Osteoblast (primary cell): ENCODE data around the gene NMD3. TPM values are rescaled to one million over a fixed set of nuclear protein-coding genes. Genes with fewer than 3 reads are reported as not detected.

Experiments
- DNase-seq: peaks from one replicate; pipeline ENCODE4 v3.0.0; 2011; ENCODE audit warnings: low spot score, mixed read lengths; ENCODE audit not compliant: insufficient read length; ENCODE audit errors: missing footprints
- H2AFZ ChIP-seq: 2 replicates; pipeline ENCODE4 v1.6.0; 2011; ENCODE audit warnings: mild to moderate bottlenecking, low read length
- H3K27ac ChIP-seq: 2 replicates; pipeline ENCODE4 v1.5.1; 2011; ENCODE audit warnings: mild to moderate bottlenecking, low read depth, low read length, moderate library complexity
- H3K27me3 ChIP-seq: 2 replicates; pipeline ENCODE4 v1.6.0; 2012; ENCODE audit warnings: mild to moderate bottlenecking, control low read depth, inconsistent platforms, low read length, moderate library complexity; ENCODE audit not compliant: insufficient read depth
- H3K36me3 ChIP-seq: 2 replicates; pipeline ENCODE4 v1.5.1; 2011; ENCODE audit warnings: mild to moderate bottlenecking, low read length, control low read depth, moderate library complexity; ENCODE audit not compliant: insufficient read depth
- H3K4me1 ChIP-seq: 2 replicates; pipeline ENCODE4 v1.5.1; 2011; ENCODE audit warnings: mild to moderate bottlenecking, low read length, control low read depth, moderate library complexity; ENCODE audit not compliant: insufficient read depth
- H3K4me2 ChIP-seq: 2 replicates; pipeline ENCODE4 v1.6.0; 2011; ENCODE audit warnings: mild to moderate bottlenecking, low read length; ENCODE audit not compliant: insufficient read depth
- H3K4me3 ChIP-seq: fragments of 200-600 bp; sonication (generic); 3 replicates; pipeline ENCODE4 v1.5.1; 2012; ENCODE audit warnings: mild to moderate bottlenecking, low read length, inconsistent platforms; ENCODE audit not compliant: insufficient read depth
- H3K79me2 ChIP-seq: 2 replicates; pipeline ENCODE4 v1.6.0; 2012; ENCODE audit warnings: mild to moderate bottlenecking, low read length, control low read depth, inconsistent platforms; ENCODE audit not compliant: insufficient read depth
- H3K9me3 ChIP-seq: 2 replicates; pipeline ENCODE4 v1.5.1; 2011; ENCODE audit warnings: low read depth, low read length, control low read depth
- H4K20me1 ChIP-seq: 2 replicates; pipeline ENCODE4 v1.6.0; 2012; ENCODE audit warnings: mild to moderate bottlenecking, low read length, control low read depth; ENCODE audit not compliant: insufficient read depth
- total RNA-seq: library from RNA; depleted of rRNA; stranded (reverse); fragments of >200 nt; gene quantifications from 2 replicates; pipeline ENCODE4 v1.2.3, GENCODE V29; 2012
- TF ChIP-seq, protein P1 (sequence below): IDR thresholded peaks from 2 replicates; pipeline ENCODE4 v1.5.1; 2011; ENCODE audit warnings: mild to moderate bottlenecking, low read depth, low read length, moderate library complexity; ENCODE audit errors: extremely low read depth

The NMD3 gene
- 94.6 and 118 TPM in 2 replicates for total RNA-seq

DNA sequence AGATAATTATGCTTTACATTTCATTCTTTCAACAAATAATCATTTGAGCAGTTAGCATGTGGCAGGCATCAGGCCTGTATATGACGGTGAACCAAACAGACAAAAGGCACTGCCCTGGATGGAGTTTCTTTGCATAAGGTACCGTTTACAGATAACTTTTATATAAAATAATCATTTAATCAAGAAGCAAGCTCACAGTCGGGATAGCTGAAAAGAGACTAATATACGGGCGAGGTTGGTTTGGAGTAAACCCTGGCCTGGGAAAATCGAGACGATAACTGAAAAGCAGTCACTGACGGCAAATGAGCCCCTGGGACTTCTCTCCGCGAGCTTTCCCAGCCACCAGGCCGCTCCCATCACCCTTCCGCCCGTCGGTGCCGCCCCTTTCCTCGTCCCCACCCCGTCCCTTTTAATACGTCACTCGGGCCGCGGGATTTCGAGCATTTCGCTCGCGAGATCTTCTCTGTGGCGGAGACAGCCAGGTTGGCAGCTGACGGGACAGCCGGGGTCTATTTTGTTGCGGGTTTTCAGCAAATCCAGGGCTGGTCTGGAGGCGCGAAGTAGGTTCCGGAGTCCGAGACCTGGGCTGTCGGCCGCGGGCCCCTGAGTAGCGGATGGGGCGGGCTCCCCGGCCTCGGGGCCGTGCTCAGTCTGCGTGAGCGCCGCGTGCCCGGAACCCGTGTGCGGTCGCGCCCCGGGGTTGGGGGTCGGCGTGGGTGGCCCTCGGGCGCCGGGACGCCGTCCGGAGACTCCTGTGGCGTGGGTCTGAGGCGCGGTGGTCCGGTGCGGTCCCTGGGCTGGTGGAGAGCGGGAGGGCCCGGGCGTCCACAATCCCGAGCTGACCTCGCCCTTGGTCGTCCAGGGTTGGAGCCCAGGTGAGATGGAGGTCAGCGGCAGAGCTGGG lies at the start of gene NMD3:
Gene NMD3, plus strand, starts transcription at position 462 of the 904 bp plus-strand sequence. CDS start 703 bp downstream, outside the sequence.
- Histone ChIP-seq H3K36me3 (peaks cover 10% of the 10 kb centered on the region), H3K27ac (peak within 1 kb of the TSS; percentile 90), H3K4me2 (peak within 1 kb of the TSS; percentile 84), H3K4me3 (peak within 1 kb of the TSS; percentile 86), H3K79me2 (peaks cover 49% of the 10 kb centered on the region), H3K27me3 (no peaks in the 10 kb centered on the region), H2AFZ (peak within 1 kb of the TSS; percentile 75), H3K4me1 (peaks cover 22% of the 10 kb centered on the region), H4K20me1 (peaks cover 22% of the 10 kb centered on the region), H3K9me3 (no peaks in the 10 kb centered on the region)
- DNase-seq: peak; percentile 97
- TF ChIP-seq, protein P1, sequence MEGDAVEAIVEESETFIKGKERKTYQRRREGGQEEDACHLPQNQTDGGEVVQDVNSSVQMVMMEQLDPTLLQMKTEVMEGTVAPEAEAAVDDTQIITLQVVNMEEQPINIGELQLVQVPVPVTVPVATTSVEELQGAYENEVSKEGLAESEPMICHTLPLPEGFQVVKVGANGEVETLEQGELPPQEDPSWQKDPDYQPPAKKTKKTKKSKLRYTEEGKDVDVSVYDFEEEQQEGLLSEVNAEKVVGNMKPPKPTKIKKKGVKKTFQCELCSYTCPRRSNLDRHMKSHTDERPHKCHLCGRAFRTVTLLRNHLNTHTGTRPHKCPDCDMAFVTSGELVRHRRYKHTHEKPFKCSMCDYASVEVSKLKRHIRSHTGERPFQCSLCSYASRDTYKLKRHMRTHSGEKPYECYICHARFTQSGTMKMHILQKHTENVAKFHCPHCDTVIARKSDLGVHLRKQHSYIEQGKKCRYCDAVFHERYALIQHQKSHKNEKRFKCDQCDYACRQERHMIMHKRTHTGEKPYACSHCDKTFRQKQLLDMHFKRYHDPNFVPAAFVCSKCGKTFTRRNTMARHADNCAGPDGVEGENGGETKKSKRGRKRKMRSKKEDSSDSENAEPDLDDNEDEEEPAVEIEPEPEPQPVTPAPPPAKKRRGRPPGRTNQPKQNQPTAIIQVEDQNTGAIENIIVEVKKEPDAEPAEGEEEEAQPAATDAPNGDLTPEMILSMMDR: no peak

DNA sequence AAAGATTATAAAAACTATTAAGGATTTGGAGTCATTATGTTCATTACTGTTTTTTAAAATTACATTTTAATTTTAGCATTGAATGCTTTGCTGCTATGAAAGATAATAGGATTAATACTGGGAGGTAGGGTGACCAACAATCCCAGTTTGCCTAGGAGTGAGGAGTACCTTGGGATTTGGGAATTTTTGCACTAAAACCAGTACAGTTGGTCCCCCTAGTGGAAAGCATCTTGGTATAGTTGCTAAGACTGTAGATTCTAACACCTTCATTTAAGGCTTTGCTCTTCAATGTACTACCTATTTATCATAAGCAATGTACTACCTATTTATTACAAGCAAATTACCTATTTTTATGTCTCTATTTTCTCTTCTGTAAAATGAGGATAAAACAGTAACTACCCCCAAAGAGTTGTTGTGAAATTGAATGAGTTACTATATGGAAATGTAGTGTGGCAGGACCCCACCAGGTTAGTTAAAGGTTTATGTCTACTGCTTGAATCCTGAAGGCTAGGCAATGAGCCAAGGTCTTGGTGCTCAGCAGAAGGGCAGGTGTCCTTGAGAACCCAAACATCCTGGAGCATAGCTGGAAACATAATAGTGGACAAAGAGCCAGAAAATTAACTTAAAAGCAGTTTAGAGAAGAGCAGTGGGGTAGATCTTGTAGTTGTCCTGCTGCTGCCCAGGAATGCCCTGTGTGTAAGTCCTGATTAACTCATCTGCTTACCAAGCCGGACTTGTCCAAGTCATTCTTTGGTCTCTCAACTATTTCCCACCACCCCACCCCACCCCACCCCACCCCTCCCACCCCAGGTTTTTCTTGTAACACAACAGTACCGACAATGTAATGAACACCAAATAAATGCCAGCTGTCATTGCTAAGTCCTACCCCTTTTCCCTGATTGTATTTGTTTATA lies 49.2 kb upstream of the NMD3 start:
- H3K36me3 ChIP-seq: no peaks in the 10 kb centered on the region
- no peaks in the 10 kb centered on the region for H3K79me2 ChIP-seq
- TF ChIP-seq, protein P1: peak; percentile 55
- no peaks in the 10 kb centered on the region for H3K27me3 ChIP-seq
- peak overlapping the region; percentile 37 for H2AFZ ChIP-seq
- H3K27ac ChIP-seq: peak overlapping the region; percentile 64
- no peaks in the 10 kb centered on the region for H4K20me1 ChIP-seq
- DNase-seq: no peak
- no peaks in the 10 kb centered on the region for H3K9me3 ChIP-seq
- H3K4me1 ChIP-seq: peaks cover 17% of the 10 kb centered on the region
- H3K4me2 ChIP-seq: peak overlapping the region; percentile 49
- H3K4me3 ChIP-seq: no peak overlapping the region

DNA sequence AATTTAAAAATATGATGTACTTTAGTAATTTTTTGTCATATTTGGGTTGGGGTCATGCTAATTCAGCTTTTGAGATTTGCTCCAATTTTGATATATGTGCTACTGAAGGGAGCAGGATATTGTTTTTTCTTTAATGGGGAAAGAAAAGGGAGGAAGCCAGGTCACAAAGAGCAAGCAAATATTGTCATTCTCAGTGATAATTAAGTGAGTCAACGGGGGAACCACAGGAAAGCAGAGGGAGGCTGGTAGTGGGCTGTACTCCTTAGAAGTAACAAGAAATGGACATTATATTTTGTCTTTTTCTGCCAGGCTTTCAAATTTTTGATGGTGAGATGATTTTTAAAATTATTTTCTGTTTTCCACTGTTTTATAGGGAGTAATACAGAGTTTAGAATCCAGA lies 45.6 kb upstream of the NMD3 start:
- TF ChIP-seq, protein P1: no peak
- no peaks in the 10 kb centered on the region for H4K20me1 ChIP-seq
- no peak for DNase-seq
- no peaks in the 10 kb centered on the region for H3K27me3 ChIP-seq
- no peak overlapping the region for H3K4me3 ChIP-seq
- peaks cover 15% of the 10 kb centered on the region for H3K4me1 ChIP-seq
- H3K9me3 ChIP-seq: no peaks in the 10 kb centered on the region
- no peak overlapping the region for H3K4me2 ChIP-seq
- no peaks in the 10 kb centered on the region for H3K36me3 ChIP-seq
- H3K79me2 ChIP-seq: no peaks in the 10 kb centered on the region
- no peak overlapping the region for H3K27ac ChIP-seq
- no peak overlapping the region for H2AFZ ChIP-seq
